CD4-positive, alpha-beta T cell treated with Interleukin-2 at 100 ng/mL for 4 hours (primary cell): ENCODE data around the gene PIP5K1C.
"Not testable (repeated sequence)": the region's sequence is repeated elsewhere in the genome, so short reads cannot be mapped to it uniquely, and the experiment has no call there.

Experiments
- DNase-seq: peaks from one replicate; pipeline ENCODE4 v3.0.0-alpha.2; 2020; ENCODE audit warnings: low spot score

Gene PIP5K1C

DNA sequence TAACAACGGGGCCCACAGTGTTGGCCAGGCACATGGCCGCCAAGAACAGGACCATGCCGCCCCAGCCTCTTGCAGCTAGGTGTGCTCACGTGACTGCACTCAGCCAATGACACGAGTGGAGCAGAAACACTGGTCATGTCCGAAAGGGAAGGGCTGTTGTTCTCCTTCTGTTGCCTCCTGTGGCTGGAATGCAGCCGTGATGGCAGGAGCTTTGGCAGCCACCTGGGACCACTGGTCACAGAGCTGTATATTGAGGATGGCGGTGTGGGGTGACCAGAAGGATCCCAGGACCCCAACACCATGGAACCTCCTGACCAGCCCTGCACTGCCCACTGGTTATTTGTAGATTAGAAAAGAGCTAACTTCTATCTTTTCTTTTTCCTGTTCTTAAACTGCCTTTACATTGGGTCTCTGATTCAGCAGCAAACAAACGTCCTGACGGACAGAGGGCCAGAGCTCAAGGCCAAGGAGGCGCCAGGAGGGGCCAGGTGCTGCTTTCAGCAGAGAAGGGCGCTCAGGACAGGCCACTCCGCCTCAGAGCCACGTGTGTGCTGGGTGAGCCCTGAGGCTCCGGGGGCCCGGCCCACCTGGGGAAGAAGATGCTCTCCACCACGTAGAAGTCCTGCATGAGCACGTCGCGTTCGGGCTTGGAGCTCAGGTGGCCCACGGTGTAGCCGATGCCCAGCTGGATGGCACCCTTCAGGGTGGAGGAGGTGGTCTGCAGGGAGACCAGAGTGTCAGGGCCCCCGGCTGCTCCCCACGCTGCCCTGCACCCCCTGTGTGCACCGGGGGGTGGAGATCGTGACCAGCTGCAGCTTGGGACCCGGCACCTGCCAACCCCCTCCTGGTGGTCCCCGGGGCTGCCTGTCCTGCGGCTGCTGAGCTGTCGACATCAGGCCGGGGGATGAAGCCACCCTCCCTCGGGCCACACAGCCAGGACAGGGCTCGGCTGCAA is 38.7 kb downstream of the PIP5K1C start:
- no peak for DNase-seq

DNA sequence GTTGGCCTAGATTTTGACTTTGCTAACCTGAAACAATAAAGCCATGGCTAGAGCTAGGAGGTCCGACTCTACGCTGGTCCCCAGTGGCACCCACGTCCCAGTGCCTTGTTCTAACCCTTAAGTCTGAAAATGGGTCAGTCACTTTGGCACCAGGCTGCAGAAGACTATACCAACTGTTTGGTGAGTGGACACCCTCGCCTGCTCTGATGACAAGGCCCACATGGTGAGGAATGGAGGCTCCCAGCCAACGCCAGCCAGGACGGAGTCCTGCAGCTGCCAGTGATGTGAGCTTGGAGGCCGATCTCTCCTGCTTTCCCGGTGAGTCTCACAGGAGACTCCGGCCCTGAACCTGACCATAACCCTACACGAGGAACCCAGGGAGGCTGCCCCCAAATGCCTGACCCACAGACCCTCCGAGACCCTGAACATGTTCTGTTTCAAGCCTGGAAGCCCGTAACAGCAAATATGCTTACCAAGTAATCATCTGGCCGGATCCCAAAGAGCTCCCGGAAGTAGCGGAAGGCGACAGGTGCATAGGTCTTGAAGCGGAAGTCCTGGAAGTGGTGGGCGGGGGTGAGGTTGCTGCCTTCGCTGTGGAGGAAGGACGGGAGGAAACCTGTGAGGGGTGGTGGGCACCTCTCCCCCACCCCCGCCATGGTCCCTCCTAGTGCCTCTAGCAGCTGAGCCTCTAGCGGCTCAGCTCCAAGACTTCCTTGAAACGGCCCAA is 39.6 kb downstream of the PIP5K1C start:
- no peak for DNase-seq

DNA sequence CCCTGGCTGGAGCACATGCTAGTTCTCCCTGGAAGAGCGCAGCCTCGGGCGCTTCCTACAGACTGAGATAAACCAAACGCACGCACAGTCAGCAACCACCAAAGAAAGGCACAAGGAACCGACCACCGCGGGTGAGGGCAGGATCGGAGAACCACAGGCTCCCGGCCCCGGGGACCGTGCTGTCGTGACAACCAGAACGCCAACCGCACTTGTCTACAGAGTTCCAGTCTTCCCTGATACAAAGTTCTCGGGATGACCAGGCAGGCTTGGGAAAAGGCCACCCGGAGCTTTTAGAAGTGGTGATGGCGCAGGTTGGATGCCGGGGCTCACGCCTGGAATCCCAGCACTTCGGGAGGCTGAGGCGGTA is 40.5 kb downstream of the PIP5K1C start:
- DNase-seq = no peak

DNA sequence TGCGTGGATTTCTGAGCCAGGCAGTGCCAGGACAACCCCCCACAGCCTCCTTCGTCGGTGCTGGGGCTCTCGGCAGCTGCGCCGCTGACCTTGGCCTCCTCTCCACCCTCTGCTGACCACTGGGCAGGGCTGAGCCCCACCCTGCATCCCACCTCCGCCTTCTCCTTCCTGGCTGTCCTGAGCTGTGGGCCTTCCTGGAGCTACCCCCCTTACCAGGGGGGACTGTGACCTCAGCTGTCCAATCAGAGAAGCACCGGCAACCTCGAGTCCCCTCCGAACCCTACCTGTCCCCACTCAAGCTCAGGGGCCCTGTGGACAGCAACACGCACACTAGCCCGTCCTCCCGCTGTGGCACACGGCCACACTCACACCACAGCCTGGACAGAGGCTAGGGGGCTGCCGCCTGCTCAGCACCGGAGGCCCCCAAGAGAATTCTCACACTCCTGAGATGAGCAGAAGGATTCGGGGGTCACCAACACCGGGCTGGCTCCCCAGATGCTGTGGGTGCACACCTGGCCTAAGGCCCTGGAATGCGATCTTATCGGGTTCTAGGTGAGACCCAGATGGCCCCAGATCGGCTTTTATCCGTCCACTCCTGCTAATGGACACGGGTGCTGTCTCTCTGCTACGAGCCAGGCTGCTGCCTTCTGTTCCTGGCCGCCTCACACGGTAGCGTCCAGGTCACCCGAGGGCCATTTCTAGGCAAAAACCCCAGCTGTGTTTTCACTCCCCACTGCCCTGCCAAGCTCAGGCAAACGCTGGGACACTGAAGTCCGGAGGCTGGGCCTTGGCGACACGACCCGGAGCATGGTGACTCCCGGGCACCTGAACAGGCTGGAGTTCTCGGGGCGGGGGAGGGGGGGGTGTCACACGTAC is 41.2 kb downstream of the PIP5K1C start:
- DNase-seq = no peak

DNA sequence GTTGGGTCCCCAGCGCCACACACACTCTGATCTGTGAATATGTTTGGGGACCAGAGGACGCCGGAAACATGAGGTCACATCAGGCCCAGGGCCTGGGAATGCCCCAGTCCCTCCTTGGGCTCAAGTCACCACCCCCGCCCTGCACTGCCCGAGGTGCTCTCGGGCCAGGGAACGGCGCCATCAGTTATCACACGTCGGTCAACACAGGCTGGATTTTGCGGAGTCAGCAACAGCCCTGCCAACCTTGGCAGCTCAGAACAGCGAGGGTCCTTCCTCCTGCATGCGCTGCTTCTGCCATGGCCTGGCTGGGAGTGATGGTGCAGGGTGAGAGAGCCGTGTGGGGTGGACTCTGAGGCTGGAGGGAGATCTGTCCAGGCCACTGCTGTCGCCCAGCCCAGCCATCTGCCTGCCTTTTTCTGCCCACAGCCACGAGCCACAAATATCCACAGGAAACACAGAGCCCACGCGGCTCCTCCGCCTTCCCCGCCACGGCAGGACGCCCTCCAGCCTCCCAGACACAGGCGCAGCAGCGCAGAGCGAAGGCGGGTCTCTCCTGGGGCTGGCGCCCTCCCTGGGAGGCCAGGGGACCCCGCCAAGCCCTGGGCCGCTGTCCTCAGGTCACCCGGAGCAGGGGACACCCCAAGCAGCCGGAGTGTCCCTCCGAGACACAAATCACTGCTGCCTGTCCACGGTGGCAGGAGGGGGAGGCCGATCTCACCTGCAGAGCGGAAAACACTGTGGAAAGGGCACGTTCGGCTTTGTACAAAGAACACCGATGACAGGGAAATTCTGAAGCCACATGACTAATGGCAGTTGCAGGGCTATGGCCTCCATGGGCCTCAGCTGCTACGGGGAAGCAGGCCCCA is 42.0 kb downstream of the PIP5K1C start:
- no peak for DNase-seq

DNA sequence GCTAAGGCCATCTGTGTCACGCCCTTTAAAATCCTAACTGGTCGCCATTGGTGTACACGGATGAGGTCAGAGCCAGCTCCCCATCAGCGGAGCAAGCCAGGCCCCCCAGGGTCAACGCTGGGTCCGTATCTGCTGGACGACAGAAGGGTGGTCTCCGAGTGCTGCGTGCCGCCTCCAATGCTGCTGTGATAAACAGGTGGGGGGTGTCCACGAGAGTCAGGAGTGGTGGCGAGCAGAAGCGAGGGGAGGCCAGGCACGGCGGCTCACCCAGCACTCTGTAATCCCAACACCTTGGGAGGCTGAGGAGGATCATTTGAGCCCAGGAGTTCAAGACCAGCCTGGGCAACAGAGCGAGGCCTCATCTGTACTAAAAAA is 42.9 kb downstream of the PIP5K1C start:
- DNase-seq = no peak

DNA sequence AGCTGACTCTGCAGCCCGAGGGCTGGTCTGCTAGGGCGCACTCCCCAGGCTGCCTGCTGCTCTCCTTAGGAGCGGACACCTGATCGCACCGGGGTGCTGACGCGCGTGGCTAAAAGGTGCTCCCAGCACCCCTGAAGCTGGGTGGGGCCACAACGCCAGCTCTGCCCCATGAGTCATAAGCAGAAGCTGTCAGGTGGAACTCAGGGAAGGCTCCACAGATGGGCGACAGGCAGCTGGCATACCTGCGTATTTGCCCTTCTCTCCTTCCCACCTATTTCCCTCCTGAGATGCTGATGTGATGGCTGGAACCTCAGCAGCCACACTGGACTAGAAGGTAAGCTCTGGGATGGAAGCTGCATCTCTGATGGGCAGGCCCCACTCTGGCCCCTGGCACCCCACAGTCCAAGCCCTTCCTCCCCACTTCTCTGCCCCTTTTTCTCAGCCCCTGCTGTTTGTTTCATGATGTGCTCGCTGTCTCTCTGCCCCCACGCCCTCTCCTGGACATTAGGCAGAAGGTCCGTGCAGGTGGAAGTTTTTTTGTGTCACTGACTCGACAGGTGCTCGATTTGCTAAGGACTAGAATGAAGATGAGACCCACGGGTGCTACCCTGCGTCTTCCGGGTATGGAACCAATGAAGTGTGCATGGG is 43.4 kb downstream of the PIP5K1C start:
- DNase-seq = no peak

DNA sequence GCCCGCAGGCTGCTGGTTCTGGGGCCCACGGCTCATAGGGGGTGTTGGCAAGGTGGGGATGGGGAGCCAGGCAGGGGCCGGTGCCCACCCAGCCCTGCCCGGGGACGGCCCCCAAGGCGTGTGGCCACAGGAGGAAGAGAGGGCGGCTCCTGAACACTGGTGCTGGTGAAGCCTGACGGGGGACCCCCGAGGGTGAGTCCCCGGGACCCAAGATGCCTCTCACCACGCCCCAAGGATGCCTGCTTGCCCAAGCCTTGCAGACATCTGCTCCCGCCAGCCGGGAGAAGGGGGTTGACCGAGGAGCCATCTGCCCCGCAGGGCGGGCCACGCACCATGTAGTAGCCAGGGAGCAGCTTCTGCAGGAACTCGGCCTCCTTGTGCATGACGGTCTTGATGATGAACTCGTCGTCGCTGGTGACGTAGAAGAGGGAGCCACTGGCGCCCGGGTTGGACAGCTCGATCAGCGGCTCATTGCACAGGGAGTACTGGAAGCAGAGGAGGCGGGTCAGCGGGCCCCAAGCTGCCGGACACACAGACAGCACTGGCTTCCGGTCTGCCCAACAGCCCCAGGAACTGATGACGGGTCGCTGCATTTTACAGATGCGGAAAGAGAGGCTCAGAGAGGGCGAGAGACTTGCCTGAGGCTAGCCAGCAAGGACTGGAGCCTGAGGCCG is 44.1 kb downstream of the PIP5K1C start:
- DNase-seq = no peak

DNA sequence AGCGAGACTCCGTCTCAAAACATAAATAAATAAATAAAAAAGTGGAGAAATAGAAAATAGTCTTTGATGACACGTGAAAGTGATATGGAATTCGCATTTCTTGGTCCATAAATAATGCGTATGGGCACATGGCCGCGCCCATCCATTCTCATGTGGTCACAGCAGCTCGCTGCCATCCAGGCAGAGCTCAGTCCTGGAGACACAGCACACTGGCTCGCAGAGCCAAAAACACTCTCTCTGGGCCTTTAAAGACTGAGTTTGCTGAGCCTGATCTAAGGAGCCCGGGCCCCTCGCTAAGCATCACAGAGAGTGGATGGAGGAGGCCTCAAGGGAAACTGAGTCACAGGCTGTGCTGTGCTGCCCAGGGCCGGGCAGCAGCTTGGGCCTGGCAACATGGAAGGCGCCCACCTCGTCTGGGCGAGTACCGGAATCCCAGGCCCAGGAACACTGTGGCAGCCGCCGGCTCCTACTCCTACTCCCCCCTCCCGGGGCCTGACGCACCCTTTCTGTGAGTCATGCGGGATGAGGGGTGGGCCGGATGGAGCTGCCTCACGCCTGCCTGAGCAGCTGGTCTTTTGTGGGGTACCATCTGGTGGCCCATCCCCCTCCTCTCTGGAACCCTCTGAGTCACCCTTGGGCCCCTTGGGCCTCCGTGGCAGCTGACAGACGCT is 44.7 kb downstream of the PIP5K1C start:
- DNase-seq = no peak

DNA sequence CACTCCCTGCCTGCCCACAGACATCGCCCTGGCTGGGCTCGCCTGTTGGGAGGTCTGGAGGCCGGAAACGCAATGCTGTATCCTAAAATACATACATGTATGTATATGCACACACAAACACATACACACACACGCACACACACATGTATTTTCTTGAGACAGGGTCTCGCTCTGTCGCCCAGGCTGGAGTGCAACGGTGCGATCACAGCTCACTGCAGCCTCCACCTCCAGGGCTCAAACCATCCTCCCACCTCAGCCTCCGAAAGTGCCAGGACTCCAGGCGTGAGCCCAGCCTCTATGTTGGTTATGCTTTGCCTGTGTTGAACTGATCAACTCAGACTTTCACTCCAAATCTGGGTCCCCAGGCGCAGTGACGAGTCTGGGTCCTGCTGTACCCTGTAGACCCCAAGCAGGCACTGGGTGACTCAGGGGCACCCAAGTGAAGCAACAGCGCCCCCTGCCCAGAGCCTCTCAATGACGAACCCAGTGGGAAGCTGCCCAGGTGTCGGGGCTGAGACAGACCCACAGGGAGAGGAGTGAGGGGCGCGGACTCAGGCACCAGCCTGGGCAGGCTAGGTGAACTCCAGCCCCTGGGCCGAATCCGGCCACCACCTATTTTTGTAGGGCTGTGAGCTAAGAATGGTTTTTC is 46.3 kb downstream of the PIP5K1C start:
- no peak for DNase-seq

DNA sequence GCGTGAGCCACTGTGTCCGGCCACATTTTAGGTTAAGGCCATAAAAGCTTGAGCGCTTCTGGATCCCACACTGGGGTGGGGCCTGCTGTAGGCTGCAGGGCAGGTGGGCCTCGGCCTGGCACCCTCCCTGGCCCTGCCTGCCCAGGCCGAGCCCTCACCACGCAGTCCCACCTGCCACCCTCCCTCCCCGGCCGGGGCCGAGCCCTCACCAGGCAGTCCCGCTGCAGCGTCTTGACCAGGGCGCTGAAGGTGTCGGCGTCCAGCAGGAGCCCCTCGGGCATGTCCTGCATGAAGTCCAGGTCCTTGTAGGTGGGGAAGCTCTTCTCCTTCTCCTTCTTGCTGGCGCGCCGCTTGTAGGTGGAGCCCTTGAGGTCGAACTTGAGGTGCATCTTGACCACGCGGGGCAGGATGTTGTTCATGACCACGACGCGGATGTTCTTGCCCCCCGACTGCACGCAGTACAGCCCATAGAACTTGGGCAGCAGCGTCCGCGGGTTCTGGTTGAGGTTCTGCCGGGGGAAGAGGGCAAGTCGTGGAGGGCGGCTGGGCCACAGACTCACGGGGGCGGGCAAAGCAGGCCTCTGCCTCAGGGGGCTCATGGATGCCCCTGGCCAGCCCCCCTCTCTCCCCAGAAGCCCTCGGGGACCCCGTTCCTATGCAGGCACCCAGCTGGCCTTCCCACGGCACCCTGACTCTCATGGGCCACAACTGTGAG is 47.0 kb downstream of the PIP5K1C start:
- DNase-seq = no peak

DNA sequence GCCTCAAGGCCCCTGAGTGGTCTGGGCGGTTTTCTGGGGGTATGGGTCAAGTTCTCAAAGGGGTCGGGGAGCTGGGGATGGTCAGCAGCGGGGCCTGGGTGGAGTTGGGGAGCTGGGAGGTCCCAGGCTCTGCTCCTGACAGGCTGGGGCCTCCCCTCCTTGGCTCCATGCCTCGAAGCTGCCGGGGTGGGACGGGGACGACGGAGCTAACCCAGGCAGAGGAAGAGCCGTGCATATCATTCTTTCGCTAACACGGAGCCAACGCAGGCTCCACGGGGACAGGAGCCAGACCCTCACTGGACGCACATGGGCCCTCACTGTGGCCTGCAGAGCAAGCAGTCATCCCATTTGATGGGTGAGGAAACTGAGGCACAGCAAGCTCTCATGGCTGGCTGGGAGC is 47.8 kb downstream of the PIP5K1C start:
- DNase-seq = no peak

DNA sequence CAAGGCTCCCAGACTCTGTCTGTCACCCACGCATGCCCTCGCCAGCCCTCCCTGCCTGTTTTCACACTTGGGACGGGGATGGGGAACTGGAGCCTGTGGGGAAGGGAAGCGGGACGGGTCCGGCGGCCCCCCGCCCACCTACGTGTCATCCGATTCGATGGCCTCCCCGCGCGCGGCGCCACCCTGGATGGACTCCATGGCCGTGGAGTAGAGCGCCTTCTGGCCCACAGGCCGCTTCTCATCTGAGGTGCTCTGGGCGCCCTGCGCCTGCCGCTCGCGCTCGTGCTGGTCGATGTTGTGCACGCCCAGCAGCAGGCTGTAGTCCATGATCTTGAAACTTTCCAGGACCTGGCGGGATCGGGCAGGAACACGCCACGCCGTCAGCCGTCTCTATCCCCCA is 48.6 kb downstream of the PIP5K1C start:
- DNase-seq = no peak

DNA sequence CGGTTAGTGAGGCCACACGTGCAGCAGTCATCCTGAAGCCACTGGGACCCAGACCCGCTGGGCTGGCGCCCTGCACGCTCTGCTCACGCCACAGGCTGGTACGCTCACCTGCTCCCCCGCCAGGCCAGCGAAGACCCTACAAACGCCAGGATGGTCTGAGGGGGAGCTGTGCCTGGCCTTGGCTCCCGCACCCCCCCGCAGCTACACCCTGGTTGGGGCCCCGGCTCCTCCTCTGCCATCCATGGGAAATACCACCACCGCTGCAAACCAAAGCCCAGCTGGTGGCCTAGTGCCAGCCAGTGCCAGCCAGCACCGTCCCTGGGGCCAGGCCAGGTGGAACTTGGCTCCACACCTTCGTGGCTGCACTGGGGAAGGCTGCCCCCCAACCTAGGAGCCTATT is 50.4 kb downstream of the PIP5K1C start:
- no peak for DNase-seq

DNA sequence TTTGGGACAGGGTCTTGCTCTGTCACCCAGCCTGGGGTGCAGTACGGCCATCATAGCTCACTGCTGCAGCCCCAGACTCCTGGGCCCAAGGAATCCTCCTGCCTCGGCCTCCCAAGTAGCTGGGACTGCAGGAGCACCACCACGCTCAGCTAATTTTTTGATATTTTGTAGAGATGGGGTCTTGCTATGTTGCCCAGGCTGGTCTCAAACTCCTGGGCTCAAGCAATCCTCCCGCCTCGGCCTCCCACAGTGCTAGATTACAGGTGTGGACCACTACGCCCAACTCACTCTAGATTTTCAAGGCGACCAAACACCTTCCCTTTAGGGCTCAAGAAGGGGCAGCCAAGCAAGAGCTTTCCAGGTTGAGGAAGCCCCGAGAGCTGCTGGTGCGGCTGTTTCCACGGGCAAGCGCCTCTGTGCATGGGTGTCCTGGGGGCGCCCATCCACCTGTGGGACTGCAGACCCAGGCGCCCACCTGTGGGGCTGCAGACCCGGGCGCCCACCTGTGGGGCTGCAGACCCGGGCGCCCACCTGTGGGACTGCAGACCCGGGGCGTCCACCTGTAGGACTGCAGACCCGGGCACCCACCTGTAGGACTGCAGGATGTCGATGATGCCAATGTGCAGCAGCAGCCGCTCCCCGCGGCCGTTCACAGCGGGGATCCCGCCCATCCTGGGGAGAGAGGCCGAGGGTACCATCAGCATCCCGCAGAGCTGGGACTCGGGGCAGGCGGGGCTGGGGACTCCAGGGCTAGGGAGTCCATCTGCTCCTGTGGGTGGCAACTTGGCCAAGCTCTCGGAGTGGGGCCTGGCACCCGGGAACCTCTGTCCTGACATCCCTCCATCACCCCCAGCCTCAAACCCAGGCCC is 52.0 kb downstream of the PIP5K1C start:
- DNase-seq = no peak

DNA sequence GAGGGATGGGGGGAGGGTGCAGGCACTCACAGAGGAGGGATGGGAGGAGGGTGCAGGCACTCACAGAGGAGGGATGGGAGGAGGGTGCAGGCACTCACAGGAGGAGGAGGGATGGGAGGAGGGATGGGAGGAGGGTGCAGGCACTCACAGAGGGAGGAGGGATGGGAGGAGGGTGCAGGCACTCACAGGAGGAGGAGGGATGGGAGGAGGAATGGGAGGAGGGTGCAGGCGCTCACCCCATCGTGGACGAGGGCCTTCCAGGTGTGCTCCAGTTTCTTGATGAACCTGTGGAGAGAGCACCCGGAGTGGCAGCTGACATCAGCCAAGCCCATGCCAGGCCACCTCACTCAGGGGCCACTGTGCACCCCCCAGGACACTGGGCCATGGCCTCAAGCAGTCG is 53.2 kb downstream of the PIP5K1C start:
- not testable (repeated sequence) for DNase-seq

DNA sequence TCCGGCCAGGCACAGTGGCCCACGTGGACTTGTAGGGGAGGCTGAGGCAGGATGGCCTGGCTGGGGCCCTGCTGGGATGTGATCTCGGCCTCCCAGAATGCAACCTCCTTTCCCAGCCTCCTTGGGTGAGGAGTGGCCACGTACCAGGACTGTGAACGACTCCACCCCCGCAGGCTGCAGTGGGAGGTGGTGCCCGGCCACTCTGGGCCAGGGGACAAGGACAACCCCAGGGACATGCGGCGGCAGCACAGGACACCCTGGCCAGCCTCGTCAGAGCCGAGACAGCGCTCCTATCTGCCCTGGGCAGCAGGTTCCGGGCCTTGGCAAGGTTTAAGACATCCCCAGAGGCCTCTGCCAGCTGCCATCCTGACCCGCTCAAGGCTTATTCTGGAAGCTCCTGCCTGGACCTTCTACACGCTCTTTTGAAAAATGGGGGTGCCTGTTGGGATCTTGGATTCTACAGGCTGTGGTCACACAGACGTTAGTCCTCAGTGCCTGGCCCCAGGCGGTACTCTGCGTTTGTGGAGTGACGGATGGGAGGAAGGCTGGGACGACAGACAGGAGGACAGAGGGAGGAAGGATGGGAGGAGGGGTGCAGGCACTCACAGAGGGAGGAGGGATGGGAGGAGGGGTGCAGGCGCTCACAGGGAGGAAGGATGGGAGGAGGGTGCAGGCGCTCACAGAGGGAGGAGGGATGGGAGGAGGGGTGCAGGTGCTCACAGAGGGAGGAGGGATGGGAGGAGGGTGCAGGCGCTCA is 53.8 kb downstream of the PIP5K1C start:
- no peak for DNase-seq
